ENCODE measurements around the gene MAJIN. TPM values are rescaled to one million over a fixed set of nuclear protein-coding genes. Genes with fewer than 3 reads are reported as not detected.
A peak's percentile ranks its signal among the peaks of the same experiment; 100 is the strongest.

The MAJIN gene
- total RNA-seq, 1 donor from 2014 or later, result not detected

GRCh38 chr11:64898076-64898445, 73.8 kb downstream of the MAJIN start:
- no peaks in the 10 kb centered on the region for H3K9me3 ChIP-seq
- H3K27me3 ChIP-seq (ENCODE audit: low read depth), result no peaks in the 10 kb centered on the region
- H3K4me3 ChIP-seq, result no peak overlapping the region
- intact Hi-C loops (cut with DNase I), result no loop called here
- H3K27ac ChIP-seq, result no peak overlapping the region
- ATAC-seq, result no peak
- H3K4me1 ChIP-seq, result peaks cover 10% of the 10 kb centered on the region
- TF ChIP-seq, protein P1, sequence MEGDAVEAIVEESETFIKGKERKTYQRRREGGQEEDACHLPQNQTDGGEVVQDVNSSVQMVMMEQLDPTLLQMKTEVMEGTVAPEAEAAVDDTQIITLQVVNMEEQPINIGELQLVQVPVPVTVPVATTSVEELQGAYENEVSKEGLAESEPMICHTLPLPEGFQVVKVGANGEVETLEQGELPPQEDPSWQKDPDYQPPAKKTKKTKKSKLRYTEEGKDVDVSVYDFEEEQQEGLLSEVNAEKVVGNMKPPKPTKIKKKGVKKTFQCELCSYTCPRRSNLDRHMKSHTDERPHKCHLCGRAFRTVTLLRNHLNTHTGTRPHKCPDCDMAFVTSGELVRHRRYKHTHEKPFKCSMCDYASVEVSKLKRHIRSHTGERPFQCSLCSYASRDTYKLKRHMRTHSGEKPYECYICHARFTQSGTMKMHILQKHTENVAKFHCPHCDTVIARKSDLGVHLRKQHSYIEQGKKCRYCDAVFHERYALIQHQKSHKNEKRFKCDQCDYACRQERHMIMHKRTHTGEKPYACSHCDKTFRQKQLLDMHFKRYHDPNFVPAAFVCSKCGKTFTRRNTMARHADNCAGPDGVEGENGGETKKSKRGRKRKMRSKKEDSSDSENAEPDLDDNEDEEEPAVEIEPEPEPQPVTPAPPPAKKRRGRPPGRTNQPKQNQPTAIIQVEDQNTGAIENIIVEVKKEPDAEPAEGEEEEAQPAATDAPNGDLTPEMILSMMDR (IDR thresholded peaks at IDR 0.05), result no peak
- no peak for DNase-seq
- peaks cover 80% of the 10 kb centered on the region for H3K36me3 ChIP-seq

DNA sequence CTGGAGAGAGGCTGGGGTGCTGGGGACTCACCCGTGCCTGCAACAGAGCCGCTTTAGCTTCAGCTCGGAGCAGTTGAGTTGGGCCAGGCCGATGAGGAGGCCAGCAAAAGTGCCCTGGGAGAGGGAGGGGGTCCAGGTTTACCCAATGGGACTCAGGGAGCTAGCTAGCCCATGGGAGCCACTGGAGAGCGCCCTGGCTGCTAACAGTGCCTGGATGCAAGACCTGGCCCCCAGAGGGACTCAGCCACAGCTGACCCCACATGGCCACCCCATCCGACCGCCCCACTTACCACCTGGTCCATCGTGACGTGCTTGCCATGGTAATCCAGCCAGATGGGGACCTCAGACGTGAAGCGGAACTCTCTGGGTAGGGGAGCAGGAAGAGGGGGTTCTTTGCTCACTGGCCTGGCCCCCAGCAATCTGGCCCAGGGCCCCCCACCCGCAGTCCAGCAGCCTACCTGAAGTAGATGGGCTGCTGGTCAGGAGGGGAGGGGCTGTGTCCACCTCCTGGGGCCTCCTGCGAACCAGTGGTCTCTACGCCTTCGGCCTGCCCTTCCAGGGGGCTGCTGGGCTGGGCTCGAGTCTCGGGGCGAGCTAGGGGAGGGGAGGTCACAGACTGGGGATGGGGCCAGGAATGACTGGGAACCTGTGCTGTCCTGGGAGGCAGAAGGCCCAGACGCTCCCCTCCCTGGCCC, 74.4 kb downstream of the MAJIN start:
- no peak for DNase-seq
- Histone ChIP-seq H3K9me3 (no peaks in the 10 kb centered on the region), H3K27ac (no peak overlapping the region), H3K4me3 (no peak overlapping the region), H3K27me3 (ENCODE audit: low read depth) (no peaks in the 10 kb centered on the region), H3K4me1 (peaks cover 10% of the 10 kb centered on the region), H3K36me3 (peaks cover 75% of the 10 kb centered on the region)
- TF ChIP-seq, protein P1 (IDR thresholded peaks at IDR 0.05), result no peak
- intact Hi-C loops (cut with DNase I), result no loop called here
- ATAC-seq, result no peak

DNA sequence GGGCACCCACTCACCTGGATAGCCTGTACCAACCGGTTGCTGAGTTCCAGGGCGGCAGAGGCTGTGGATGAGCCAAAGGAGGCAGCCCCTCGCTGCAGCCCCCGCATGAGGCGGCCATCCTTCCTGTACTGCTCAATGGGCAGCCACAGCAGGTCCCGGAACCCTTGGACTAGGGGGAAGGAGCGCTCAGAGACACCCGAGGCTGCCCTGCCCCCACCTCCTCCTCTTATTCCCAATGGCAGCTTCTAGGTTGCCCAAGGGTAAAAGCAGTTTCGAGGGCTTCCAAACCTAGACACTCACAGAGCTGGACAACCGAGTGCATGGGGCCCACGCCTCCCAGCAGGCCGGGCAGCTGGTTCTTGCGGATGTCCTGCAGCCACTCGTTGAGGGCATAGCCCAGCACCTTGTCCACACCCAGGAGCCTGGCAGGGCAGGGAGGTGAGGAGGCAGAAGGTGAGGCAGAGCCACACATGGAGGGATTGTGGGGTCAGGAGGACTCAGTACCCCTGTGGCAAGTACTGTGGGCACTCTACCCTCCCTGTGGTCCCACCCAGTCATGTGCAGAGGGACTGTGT, 75.4 kb downstream of the MAJIN start:
- Histone ChIP-seq H3K4me3 (no peak overlapping the region), H3K27ac (no peak overlapping the region), H3K36me3 (peaks cover 65% of the 10 kb centered on the region), H3K4me1 (peaks cover 10% of the 10 kb centered on the region), H3K27me3 (ENCODE audit: low read depth) (no peaks in the 10 kb centered on the region), H3K9me3 (no peaks in the 10 kb centered on the region)
- TF ChIP-seq, protein P1 (IDR thresholded peaks at IDR 0.05), result no peak
- no peak for DNase-seq
- no peak for ATAC-seq
- intact Hi-C loops (cut with DNase I), result no loop called here

DNA sequence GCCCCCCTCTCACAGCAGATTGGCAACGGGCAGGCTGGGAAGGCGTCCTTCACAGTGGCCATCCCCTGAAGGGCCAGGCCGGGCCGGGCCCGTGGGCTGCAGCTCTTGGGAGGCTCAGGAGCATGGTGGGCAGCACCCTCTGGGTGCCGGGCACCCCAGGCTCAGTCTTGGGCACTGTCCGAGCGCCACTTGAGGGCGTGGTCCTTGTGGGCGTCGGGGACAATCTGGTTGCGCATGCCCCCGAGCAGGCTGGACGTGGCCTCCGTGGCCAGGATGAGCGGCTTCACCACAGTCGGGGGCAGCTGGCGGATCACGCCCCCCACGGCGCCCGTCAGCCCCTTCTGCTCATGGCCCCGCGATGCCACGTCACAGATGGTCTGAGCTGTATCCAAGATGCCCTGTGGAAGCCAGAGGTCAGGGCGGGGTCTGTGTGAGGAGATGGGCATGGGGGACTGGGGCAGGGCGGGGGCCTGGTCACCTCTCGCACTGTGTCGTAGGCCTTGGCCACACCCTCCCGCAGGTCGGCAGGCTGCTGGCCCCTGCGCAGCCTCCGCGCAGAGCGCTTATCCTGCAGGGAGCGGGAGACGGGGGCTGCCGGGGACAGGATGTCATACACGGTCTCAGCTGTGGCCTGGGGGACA, 77.0 kb downstream of the MAJIN start:
- Histone ChIP-seq H3K27ac (no peak overlapping the region), H3K4me1 (peaks cover 10% of the 10 kb centered on the region), H3K9me3 (no peaks in the 10 kb centered on the region), H3K4me3 (no peak overlapping the region), H3K36me3 (peaks cover 49% of the 10 kb centered on the region), H3K27me3 (ENCODE audit: low read depth) (no peaks in the 10 kb centered on the region)
- intact Hi-C loops (cut with DNase I), result no loop called here
- ATAC-seq (peak; percentile 3 to 14), DNase-seq (no peak)
- TF ChIP-seq, protein P1 (IDR thresholded peaks at IDR 0.05), result no peak

GRCh38 chr11:64894070-64894811, 77.7 kb downstream of the MAJIN start:
- ATAC-seq (peak; percentile 89 to 90), DNase-seq (peak; percentile 93)
- Histone ChIP-seq H3K27me3 (ENCODE audit: low read depth) (no peaks in the 10 kb centered on the region), H3K4me3 (no peak overlapping the region), H3K4me1 (peaks cover 10% of the 10 kb centered on the region), H3K9me3 (no peaks in the 10 kb centered on the region), H3K27ac (no peak overlapping the region), H3K36me3 (peaks cover 44% of the 10 kb centered on the region)
- TF ChIP-seq, protein P1 (IDR thresholded peaks at IDR 0.05), result peak; percentile 89
- intact Hi-C loops (cut with DNase I), result no loop called here
